Measurements from ENCODE around the gene KSR2.

DNA sequence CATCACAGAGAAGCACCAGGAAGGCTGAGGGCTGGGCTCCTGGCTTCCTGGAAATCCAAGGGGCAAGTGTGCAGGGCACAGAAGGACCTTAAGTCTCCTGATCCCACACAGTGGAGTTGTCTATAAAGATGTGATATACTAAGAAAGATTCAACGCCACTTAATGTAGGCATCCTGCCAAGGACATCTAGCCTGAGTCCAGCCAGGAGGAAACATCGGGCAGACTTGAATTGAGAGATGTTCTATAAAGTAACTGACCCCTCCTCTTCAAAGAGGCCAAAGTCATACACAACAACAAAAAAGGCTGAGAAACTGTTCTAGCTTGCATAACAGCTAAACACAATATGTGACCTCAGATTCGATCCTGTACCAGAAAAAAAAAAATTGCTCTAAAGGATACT, 307.9 kb downstream of the KSR2 start:
- TF ChIP-seq TCF7L2 (IDR thresholded peaks at IDR 0.05; ENCODE audit: low read depth, low read length) (no peak), POLR2AphosphoS5 (IDR thresholded peaks at IDR 0.05; ENCODE audit: low read depth, low read length) (no peak)
- TF ChIP-seq, protein P1, sequence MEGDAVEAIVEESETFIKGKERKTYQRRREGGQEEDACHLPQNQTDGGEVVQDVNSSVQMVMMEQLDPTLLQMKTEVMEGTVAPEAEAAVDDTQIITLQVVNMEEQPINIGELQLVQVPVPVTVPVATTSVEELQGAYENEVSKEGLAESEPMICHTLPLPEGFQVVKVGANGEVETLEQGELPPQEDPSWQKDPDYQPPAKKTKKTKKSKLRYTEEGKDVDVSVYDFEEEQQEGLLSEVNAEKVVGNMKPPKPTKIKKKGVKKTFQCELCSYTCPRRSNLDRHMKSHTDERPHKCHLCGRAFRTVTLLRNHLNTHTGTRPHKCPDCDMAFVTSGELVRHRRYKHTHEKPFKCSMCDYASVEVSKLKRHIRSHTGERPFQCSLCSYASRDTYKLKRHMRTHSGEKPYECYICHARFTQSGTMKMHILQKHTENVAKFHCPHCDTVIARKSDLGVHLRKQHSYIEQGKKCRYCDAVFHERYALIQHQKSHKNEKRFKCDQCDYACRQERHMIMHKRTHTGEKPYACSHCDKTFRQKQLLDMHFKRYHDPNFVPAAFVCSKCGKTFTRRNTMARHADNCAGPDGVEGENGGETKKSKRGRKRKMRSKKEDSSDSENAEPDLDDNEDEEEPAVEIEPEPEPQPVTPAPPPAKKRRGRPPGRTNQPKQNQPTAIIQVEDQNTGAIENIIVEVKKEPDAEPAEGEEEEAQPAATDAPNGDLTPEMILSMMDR (IDR thresholded peaks at IDR 0.05): no peak
